HepG2 (cell line): ENCODE results near the gene SAXO1. TPM values are rescaled to one million over a fixed set of nuclear protein-coding genes. Genes with fewer than 3 reads are reported as not detected.

ENCODE experiments used
- ATAC-seq: fragments of 200-7000 bp; cut with Tn5 transposase; 3 replicates; pipeline ENCODE4 v1.9.1; 2020; ENCODE audit warnings: mild to moderate bottlenecking, moderate library complexity
- BruUV-seq: library from RNA; stranded (reverse); fragments of 400-500 nt; replicated peaks from 2 replicates; lab custom pipeline; 2021; lab: Mats Ljungman, UMichigan
- CTCF ChIA-PET: fragments of 300-600 bp; formaldehyde crosslinking; extraction: SDS; loops from one replicate; lab custom pipeline; 2021; ENCODE audit warnings: low total read pairs, inconsistent platforms, low intra/inter-chr PET ratio; lab: Yijun Ruan, JAX
- POLR2A ChIA-PET: fragments of 350-600 bp; sonication (Branson Sonifier 250); formaldehyde crosslinking; loops from one replicate; lab custom pipeline; 2020; ENCODE audit warnings: antibody characterized with exemption, inconsistent platforms; lab: Yijun Ruan, JAX
- DNase-seq: peaks from one replicate; pipeline ENCODE4 v3.0.0-alpha.2; 2015; ENCODE audit warnings: low spot score
- FAIRE-seq: peaks from 3 replicates; lab custom pipeline; 2011; peaks lifted over from hg19 to GRCh38; lab: Jason Lieb, UNC
- H2AFZ ChIP-seq: one replicate; pipeline ENCODE4 v1.6.1; 2011; ENCODE audit warnings: low read length, inconsistent platforms
- H3K27ac ChIP-seq: fragments of 300-600 bp; 3 replicates; pipeline ENCODE4 v1.8.0; 2011; ENCODE audit warnings: mixed run types, mild to moderate bottlenecking, mixed read lengths, low read length, inconsistent platforms; ENCODE audit not compliant: insufficient read depth; ENCODE audit errors: extremely low read length
- H3K27me3 ChIP-seq, 2 experiments: fragments of 200-600 bp in 1 of 2; 2 replicates in 1 of 2; 3 replicates in 1 of 2; pipeline versions ENCODE4 v1.6.0 to v1.8.0; 2011; ENCODE audit warnings: low read length in 2 of 2, mild to moderate bottlenecking in 2 of 2, moderate library complexity in 2 of 2, inconsistent platforms in 1 of 2; ENCODE audit not compliant: insufficient read depth in 2 of 2, control insufficient read depth in 1 of 2
- H3K36me3 ChIP-seq, 2 experiments: fragments of 200-600 bp in 1 of 2; replicated peaks in 1 of 2; 2 replicates in 1 of 2; 3 replicates in 1 of 2; pipeline versions ENCODE4 v1.5.1 to v1.8.0; 2011; ENCODE audit warnings: low read length in 2 of 2, inconsistent platforms in 1 of 2; ENCODE audit not compliant: insufficient read depth in 2 of 2, control insufficient read depth in 1 of 2
- H3K4me1 ChIP-seq: 2 replicates; pipeline ENCODE4 v1.5.1; 2012; ENCODE audit warnings: low read length, inconsistent platforms; ENCODE audit not compliant: insufficient read depth
- H3K4me2 ChIP-seq: 2 replicates; pipeline ENCODE4 v1.6.0; 2011; ENCODE audit warnings: low read depth, low read length, inconsistent platforms
- H3K4me3 ChIP-seq, 3 experiments: fragments of 200-600 bp in 1 of 3; sonication (generic), shearing (Covaris generic) in 1 of 3; replicated peaks in 1 of 3; 2 replicates each; pipeline ENCODE4 v1.5.1; 2011 to 2016; ENCODE audit warnings: low read length in 3 of 3, inconsistent platforms in 2 of 3, low read depth in 2 of 3, mild to moderate bottlenecking in 2 of 3, control low read depth in 1 of 3, mixed read lengths in 1 of 3; ENCODE audit not compliant: insufficient read depth in 1 of 3
- H3K79me2 ChIP-seq: one replicate; pipeline ENCODE4 v1.6.1; 2011; ENCODE audit warnings: low read length, inconsistent platforms; ENCODE audit not compliant: insufficient read depth
- H3K9ac ChIP-seq: 2 replicates; pipeline ENCODE4 v1.6.0; 2011; ENCODE audit warnings: mild to moderate bottlenecking, low read depth, low read length, inconsistent platforms; ENCODE audit not compliant: insufficient read depth
- H3K9me3 ChIP-seq: 2 replicates; pipeline ENCODE4 v1.5.1; 2012; ENCODE audit warnings: mild to moderate bottlenecking, low read length
- H4K20me1 ChIP-seq: 2 replicates; pipeline ENCODE4 v1.6.0; 2011; ENCODE audit warnings: inconsistent platforms, mild to moderate bottlenecking, low read length, moderate library complexity; ENCODE audit not compliant: insufficient read depth
- ARID2 ChIP-seq: sonication (generic); formaldehyde crosslinking; IDR thresholded peaks from 2 replicates; pipeline ENCODE4 v1.8.1; 2022; ENCODE audit warnings: mild to moderate bottlenecking, missing genetic modification reagents, borderline replicate concordance
- HNRNPH1 ChIP-seq: fragments of 200-400 bp; formaldehyde crosslinking; optimal IDR thresholded peaks from 2 replicates; pipeline ENCODE3; 2017; ENCODE audit warnings: mild to moderate bottlenecking, low read depth, low read length
- MAFK ChIP-seq, 2 experiments: IDR thresholded peaks in 1 of 2; conservative IDR thresholded peaks in 1 of 2; 2 replicates each; pipeline ENCODE4 v1.6.1; 2011; ENCODE audit warnings: improper control_type of control experiment in 2 of 2, low read length in 2 of 2
- ONECUT2 ChIP-seq: sonication (generic); formaldehyde crosslinking; IDR thresholded peaks from 2 replicates; pipeline ENCODE4 v1.4.0; 2020; ENCODE audit warnings: missing genetic modification reagents
- RNF2 ChIP-seq: fragments of 450-650 bp; conservative IDR thresholded peaks from 2 replicates; pipeline ENCODE4 v1.6.1; 2016; ENCODE audit warnings: low read depth
- SAFB2 ChIP-seq: sonication (generic); formaldehyde crosslinking; IDR thresholded peaks from 2 replicates; pipeline ENCODE4 v1.5.1; 2020; ENCODE audit warnings: missing genetic modification reagents, low read depth, mild to moderate bottlenecking, borderline replicate concordance
- ZNF142 ChIP-seq: sonication (generic); formaldehyde crosslinking; IDR thresholded peaks from 2 replicates; pipeline ENCODE4 v1.4.0; 2020; ENCODE audit warnings: missing genetic modification reagents
- ZNF337 ChIP-seq: sonication (generic); formaldehyde crosslinking; IDR thresholded peaks from 2 replicates; pipeline ENCODE4 v1.5.1; 2020; ENCODE audit warnings: missing genetic modification reagents, low read depth, mild to moderate bottlenecking, borderline replicate concordance
- ZNF850 ChIP-seq: sonication (generic); formaldehyde crosslinking; conservative IDR thresholded peaks from 2 replicates; pipeline ENCODE4 v1.9.0; 2021; ENCODE audit warnings: mild to moderate bottlenecking, missing genetic modification reagents
- WGBS: methylation state at CpG from one replicate; pipeline ENCODE4 v1.1.6; 2017; ENCODE audit warnings: low lambda C conversion rate; 5-methylcytosine and 5-hydroxymethylcytosine counted together
- in situ Hi-C: cut with HindIII; loops from 2 replicates; pipeline ENCODE4 v1.10.0; 2017; ENCODE audit warnings: low pct_unique_long_range_greater_than_20kb; ENCODE audit not compliant: extremely low pct_ligation_motif_present
- intact Hi-C: fragments of 100-400 bp; cut with micrococcal nuclease; formaldehyde crosslinking; loops from one replicate; pipeline ENCODE4 v1.10.0; 2022; ENCODE audit not compliant: unreplicated experiment
- polyA plus RNA-seq, 8 experiments: library from polyadenylated mRNA; depleted of rRNA in 3 of 8; stranded (reverse) in 7 of 8; unstranded in 1 of 8; fragments of >200 nt; fragmentation: Illumina TruSeq in 4 of 8; extraction: Trizol in 4 of 8; gene quantifications; 2 replicates each; pipeline versions ENCODE4 v1.2.1 to v1.2.3, GENCODE V29; 2011 to 2016; ENCODE audit warnings: low read depth in 4 of 8, missing spikeins in 1 of 8, mixed read lengths in 1 of 8; ENCODE audit not compliant: insufficient read depth in 1 of 8
- total RNA-seq, 5 experiments: library from RNA; depleted of rRNA; stranded (reverse); fragments of >200 nt; fragmentation: Illumina TruSeq; extraction: Trizol; gene quantifications; 2 replicates each; pipeline ENCODE4 v1.2.3, GENCODE V29; 2016; ENCODE audit warnings: low read depth in 1 of 5
- TF ChIP-seq, protein P1 (sequence below): sonication (generic); formaldehyde crosslinking; IDR thresholded peaks from 2 replicates; pipeline ENCODE4 v1.4.0; 2020; ENCODE audit warnings: missing genetic modification reagents; ENCODE audit errors: not compliant biosample characterization
- TF ChIP-seq, protein P2 (sequence below): sonication (generic); formaldehyde crosslinking; IDR thresholded peaks from 2 replicates; pipeline ENCODE4 v1.5.0; 2020; ENCODE audit warnings: missing genetic modification reagents, mild to moderate bottlenecking, borderline replicate concordance
- TF ChIP-seq, protein P3 (sequence below): sonication (generic); formaldehyde crosslinking; IDR thresholded peaks from 2 replicates; pipeline ENCODE4 v1.4.0; 2020; ENCODE audit warnings: mild to moderate bottlenecking, missing genetic modification reagents
- TF ChIP-seq, protein P4 (sequence below): fragments of 450-650 bp; IDR thresholded peaks from 2 replicates; pipeline ENCODE4 v1.6.1; 2016

Gene SAXO1
- total and polyA plus RNA-seq, 2 of the 13 experiments (the other 11 are each of a cell fraction or from before 2014, with no cell fraction given) = not detected

- no peak for DNase-seq
- Histone ChIP-seq H3K27me3 (peaks cover 0 to 7% of the 10 kb centered on the region in 2 experiments; a peak in 1 of 5 replicates), H3K36me3 (no peaks in the 10 kb centered on the region), H3K9ac (no peak overlapping the region), H3K4me3 (no peak overlapping the region), H3K4me1 (no peaks in the 10 kb centered on the region), H3K9me3 (no peaks in the 10 kb centered on the region), H2AFZ (no peak overlapping the region), H4K20me1 (no peaks in the 10 kb centered on the region), H3K79me2 (no peaks in the 10 kb centered on the region), H3K4me2 (no peak overlapping the region), H3K27ac (no peak overlapping the region)
- POLR2A ChIA-PET = no interaction called here
- in situ Hi-C loops (no loop called here), intact Hi-C loops (no loop called here)
- WGBS = 1% methylated on average over 2 of the region's 2 CpGs
- FAIRE-seq = no peak
- no TSS peak for BruUV-seq
- CTCF ChIA-PET = no interaction called here
- ATAC-seq = no peak
- TF ChIP-seq RNF2 (no peak), ZNF337 (no peak), SAFB2 (CRISPR knock-in tag) (no peak), ZNF850 (CRISPR knock-in tag) (no peak), ZNF142 (CRISPR knock-in tag) (no peak), ARID2 (CRISPR knock-in tag) (no peak), MAFK (conservative IDR thresholded peaks at IDR 0.05 in 1 of 2, IDR thresholded peaks at IDR 0.05 in 1 of 2; ENCODE audit: low read length in 2 of 2) (no peak), HNRNPH1 (no peak), ONECUT2 (CRISPR knock-in tag) (no peak)
- TF ChIP-seq, protein P1, sequence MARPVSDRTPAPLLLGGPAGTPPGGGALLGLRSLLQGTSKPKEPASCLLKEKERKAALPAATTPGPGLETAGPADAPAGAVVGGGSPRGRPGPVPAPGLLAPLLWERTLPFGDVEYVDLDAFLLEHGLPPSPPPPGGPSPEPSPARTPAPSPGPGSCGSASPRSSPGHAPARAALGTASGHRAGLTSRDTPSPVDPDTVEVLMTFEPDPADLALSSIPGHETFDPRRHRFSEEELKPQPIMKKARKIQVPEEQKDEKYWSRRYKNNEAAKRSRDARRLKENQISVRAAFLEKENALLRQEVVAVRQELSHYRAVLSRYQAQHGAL (CRISPR knock-in tag) = no peak
- TF ChIP-seq, protein P2, sequence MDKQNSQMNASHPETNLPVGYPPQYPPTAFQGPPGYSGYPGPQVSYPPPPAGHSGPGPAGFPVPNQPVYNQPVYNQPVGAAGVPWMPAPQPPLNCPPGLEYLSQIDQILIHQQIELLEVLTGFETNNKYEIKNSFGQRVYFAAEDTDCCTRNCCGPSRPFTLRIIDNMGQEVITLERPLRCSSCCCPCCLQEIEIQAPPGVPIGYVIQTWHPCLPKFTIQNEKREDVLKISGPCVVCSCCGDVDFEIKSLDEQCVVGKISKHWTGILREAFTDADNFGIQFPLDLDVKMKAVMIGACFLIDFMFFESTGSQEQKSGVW (CRISPR knock-in tag) = no peak
- TF ChIP-seq, protein P3, sequence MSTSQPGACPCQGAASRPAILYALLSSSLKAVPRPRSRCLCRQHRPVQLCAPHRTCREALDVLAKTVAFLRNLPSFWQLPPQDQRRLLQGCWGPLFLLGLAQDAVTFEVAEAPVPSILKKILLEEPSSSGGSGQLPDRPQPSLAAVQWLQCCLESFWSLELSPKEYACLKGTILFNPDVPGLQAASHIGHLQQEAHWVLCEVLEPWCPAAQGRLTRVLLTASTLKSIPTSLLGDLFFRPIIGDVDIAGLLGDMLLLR (CRISPR knock-in tag) = no peak
- TF ChIP-seq, protein P4, sequence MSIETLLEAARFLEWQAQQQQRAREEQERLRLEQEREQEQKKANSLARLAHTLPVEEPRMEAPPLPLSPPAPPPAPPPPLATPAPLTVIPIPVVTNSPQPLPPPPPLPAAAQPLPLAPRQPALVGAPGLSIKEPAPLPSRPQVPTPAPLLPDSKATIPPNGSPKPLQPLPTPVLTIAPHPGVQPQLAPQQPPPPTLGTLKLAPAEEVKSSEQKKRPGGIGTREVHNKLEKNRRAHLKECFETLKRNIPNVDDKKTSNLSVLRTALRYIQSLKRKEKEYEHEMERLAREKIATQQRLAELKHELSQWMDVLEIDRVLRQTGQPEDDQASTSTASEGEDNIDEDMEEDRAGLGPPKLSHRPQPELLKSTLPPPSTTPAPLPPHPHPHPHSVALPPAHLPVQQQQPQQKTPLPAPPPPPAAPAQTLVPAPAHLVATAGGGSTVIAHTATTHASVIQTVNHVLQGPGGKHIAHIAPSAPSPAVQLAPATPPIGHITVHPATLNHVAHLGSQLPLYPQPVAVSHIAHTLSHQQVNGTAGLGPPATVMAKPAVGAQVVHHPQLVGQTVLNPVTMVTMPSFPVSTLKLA = no peak
These were observed 77.4 kb downstream of the SAXO1 start for GRCh38 chr9:18955626-18956025.
